Sigmoid colon (tissue), 4 donors: ENCODE results near the gene FBXL5.

ENCODE experiments used
- CTCF ChIP-seq, 4 experiments: fragments of 450-650 bp in 3 of 4; fragments of 200-600 bp in 1 of 4; IDR thresholded peaks; one replicate each; pipeline ENCODE4 v1.5.1; 2016 to 2019; ENCODE audit warnings: antibody characterized with exemption in 4 of 4, mild to moderate bottlenecking in 3 of 4, moderate library complexity in 2 of 4
- EP300 ChIP-seq, 4 donors: sonication (generic); formaldehyde crosslinking; IDR thresholded peaks; one replicate each; pipeline ENCODE4 v1.6.1; 2017; ENCODE audit warnings: antibody characterized with exemption in 4 of 4
- POLR2A ChIP-seq, 2 donors: fragments of 450-650 bp; IDR thresholded peaks; one replicate each; pipeline ENCODE4 v1.6.1; 2016; ENCODE audit warnings: antibody characterized with exemption in 2 of 2, mild to moderate bottlenecking in 2 of 2, moderate library complexity in 2 of 2
- POLR2AphosphoS5 ChIP-seq, 4 donors: sonication (generic); formaldehyde crosslinking; IDR thresholded peaks; one replicate each; pipeline ENCODE4 v1.6.1; 2017; ENCODE audit warnings: antibody characterized with exemption in 4 of 4

- TF ChIP-seq POLR2AphosphoS5 (IDR thresholded peaks at IDR 0.05) (no peak), POLR2A (IDR thresholded peaks at IDR 0.05) (no peak), CTCF (IDR thresholded peaks at IDR 0.05) (no peak), EP300 (IDR thresholded peaks at IDR 0.05) (no peak)
These were observed 39.3 kb upstream of the FBXL5 start for GRCh38 chr4:15694431-15694830.
